Bronchial epithelial cell (primary cell): ENCODE measurements around the gene LONP2. TPM values are rescaled to one million over a fixed set of nuclear protein-coding genes. Genes with fewer than 3 reads are reported as not detected.

Source experiments
- DNase-seq: peaks from one replicate; pipeline ENCODE4 v3.0.0-alpha.2; 2010; ENCODE audit warnings: low read depth
- FAIRE-seq: peaks from 2 replicates; lab custom pipeline; 2011; peaks lifted over from hg19 to GRCh38; lab: Jason Lieb, UNC
- H3K27me3 ChIP-seq: 2 replicates; pipeline ENCODE4 v1.5.1; 2011; ENCODE audit warnings: low read length; ENCODE audit not compliant: control insufficient read depth, insufficient read depth
- H3K36me3 ChIP-seq: 2 replicates; pipeline ENCODE4 v1.5.1; 2011; ENCODE audit warnings: low read length; ENCODE audit not compliant: control insufficient read depth, insufficient read depth
- H3K4me3 ChIP-seq: 2 replicates; pipeline ENCODE4 v1.5.1; 2011; ENCODE audit warnings: mild to moderate bottlenecking, low read depth, low read length, control low read depth
- total RNA-seq: library from RNA; depleted of rRNA; stranded (reverse); fragments of >200 nt; gene quantifications from 2 replicates; pipeline ENCODE4 v1.2.1, GENCODE V29; 2014
- TF ChIP-seq, protein P1 (sequence below): IDR thresholded peaks from 2 replicates; pipeline ENCODE4 v1.5.1; 2011; ENCODE audit warnings: mild to moderate bottlenecking, moderate library complexity, low read length, control low read depth, inconsistent platforms; ENCODE audit not compliant: insufficient read depth, severe bottlenecking

Gene LONP2, protein sequence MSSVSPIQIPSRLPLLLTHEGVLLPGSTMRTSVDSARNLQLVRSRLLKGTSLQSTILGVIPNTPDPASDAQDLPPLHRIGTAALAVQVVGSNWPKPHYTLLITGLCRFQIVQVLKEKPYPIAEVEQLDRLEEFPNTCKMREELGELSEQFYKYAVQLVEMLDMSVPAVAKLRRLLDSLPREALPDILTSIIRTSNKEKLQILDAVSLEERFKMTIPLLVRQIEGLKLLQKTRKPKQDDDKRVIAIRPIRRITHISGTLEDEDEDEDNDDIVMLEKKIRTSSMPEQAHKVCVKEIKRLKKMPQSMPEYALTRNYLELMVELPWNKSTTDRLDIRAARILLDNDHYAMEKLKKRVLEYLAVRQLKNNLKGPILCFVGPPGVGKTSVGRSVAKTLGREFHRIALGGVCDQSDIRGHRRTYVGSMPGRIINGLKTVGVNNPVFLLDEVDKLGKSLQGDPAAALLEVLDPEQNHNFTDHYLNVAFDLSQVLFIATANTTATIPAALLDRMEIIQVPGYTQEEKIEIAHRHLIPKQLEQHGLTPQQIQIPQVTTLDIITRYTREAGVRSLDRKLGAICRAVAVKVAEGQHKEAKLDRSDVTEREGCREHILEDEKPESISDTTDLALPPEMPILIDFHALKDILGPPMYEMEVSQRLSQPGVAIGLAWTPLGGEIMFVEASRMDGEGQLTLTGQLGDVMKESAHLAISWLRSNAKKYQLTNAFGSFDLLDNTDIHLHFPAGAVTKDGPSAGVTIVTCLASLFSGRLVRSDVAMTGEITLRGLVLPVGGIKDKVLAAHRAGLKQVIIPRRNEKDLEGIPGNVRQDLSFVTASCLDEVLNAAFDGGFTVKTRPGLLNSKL
- 37.8 and 41.9 TPM in 2 replicates for total RNA-seq

DNA sequence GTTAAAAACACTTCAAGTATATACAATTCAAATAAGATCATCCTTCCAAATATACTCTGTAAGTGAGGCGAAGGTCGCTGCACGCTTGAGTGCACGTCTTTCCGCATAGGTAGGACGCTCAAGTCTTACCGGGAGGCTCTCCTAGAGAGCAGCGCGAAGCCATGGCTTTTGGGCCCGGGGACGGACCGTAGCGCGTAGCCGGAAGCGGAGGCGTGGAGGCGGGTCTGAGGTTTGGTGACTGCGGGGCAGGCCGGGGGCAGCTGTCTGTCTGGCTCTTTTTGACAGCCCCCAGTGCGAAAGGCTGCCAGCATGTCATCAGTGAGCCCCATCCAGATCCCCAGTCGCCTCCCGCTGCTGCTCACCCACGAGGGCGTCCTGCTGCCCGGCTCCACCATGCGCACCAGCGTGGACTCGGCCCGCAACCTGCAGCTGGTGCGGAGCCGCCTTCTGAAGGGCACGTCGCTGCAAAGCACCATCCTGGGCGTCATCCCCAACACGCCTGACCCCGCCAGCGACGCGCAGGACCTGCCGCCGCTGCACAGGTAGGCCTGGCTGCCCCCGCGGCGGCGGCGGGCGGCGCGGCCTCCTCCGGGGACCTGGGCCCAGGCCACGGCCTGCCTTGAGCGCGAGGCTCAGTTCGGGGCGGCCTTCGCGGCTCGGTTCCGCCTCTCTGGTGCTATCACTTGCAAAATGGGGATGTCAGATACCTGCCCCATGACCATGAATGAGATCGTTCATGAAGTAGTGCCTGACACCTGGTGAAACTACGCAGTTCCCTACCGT lies at the start of gene LONP2:
TSS of gene LONP2 (plus strand) at position 221 of the 783 bp plus-strand sequence. CDS start at position 310, 89 bp downstream.
- TF ChIP-seq, protein P1, sequence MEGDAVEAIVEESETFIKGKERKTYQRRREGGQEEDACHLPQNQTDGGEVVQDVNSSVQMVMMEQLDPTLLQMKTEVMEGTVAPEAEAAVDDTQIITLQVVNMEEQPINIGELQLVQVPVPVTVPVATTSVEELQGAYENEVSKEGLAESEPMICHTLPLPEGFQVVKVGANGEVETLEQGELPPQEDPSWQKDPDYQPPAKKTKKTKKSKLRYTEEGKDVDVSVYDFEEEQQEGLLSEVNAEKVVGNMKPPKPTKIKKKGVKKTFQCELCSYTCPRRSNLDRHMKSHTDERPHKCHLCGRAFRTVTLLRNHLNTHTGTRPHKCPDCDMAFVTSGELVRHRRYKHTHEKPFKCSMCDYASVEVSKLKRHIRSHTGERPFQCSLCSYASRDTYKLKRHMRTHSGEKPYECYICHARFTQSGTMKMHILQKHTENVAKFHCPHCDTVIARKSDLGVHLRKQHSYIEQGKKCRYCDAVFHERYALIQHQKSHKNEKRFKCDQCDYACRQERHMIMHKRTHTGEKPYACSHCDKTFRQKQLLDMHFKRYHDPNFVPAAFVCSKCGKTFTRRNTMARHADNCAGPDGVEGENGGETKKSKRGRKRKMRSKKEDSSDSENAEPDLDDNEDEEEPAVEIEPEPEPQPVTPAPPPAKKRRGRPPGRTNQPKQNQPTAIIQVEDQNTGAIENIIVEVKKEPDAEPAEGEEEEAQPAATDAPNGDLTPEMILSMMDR, result no peak
- Histone ChIP-seq H3K4me3 (peak within 1 kb of the TSS; percentile 92), H3K36me3 (no peaks in the 10 kb centered on the region), H3K27me3 (no peaks in the 10 kb centered on the region)
- peak; percentile 87 for DNase-seq
- FAIRE-seq, result no peak

DNA sequence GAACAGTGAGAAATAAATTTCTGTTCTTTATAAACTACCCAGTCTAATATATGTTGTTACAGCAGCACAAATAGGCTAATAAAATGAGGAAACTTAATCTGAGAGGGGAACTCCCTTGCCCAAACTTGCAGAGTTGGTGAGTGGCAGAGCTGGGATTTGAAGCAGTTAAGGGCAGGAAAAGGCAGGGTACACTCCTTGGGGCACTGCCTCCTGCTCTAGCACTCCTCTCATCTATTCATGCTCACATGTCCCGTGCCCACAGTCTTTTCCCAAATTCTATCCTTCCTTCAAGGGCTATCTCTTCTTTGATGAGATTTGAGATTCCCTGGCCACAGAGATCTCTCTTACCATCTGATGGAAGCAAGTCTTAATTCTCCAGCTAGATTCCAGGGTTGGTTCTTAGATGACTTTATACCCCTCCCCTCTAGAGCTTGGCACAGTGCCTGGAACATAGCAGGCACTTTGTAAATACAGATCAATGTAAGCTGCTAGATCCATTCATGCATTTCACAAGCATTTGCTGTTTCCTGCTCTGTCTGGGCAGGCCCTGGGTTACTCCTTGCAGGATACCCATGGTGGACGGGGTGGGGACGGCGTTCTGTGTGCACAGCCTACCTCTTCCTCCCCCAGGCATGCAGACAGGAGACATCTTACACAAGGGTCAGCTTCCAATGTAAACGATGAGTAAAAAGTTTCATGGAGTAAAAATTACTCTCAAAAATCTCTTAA lies 49.1 kb upstream of the LONP2 start:
- TF ChIP-seq, protein P1, result no peak
- Histone ChIP-seq H3K4me3 (no peak overlapping the region), H3K27me3 (no peaks in the 10 kb centered on the region), H3K36me3 (no peaks in the 10 kb centered on the region)
- FAIRE-seq, result peak; percentile 72
- DNase-seq, result peak; percentile 100

DNA sequence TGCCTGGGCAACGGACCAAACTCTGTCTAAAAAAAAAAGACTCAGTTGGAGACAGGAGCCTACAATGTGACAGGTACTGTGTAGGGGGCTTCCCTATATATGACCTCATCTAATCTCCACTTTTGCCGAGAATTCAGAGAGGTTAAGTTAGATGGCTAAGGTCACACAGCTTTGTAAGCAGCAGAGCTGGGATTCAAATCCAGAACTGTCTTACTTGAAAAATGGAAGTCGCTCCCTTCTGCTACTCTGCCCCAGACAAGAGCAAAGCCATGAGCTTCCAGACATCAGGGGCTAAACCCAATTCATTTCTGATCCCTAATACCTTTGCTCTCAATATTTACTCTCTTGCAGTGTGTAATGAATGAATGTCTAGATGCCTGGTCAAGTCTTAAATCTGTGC lies 46.8 kb upstream of the LONP2 start:
- H3K4me3 ChIP-seq, result no peak overlapping the region
- FAIRE-seq (no peak), DNase-seq (no peak)
- TF ChIP-seq, protein P1, result no peak
- no peaks in the 10 kb centered on the region for H3K36me3 ChIP-seq
- no peaks in the 10 kb centered on the region for H3K27me3 ChIP-seq

DNA sequence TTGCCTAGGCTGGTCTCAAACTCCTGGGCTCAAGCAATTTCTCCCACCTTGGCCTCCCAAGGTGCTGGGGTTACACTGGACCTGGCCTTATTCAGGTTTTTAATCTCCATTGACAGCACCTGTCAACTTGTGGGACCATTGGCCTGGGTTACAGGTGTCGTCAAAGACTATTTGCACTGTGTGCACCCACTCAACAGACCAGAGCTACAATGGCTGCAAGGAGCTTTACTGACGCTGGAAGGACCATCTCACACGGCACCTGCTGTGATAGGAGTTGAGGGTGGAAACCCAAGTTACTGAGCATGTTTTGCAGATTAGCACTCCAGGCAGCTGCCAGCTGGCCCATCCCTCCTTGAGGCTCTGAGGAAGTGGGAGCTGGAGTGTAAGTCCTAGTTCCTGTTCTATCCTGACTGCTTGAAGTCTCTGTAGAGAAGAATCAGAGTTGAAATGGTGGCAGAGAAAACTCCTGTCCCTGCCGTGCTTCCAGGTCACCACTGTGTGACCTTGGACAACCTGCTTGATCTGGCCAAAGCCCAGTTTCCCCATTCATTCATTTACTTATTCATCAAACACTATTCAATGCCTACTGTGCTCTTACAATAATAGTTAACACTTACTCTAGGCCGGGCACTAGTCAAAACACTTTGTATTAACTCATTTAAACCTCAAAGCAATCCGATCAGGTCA lies 42.4 kb upstream of the LONP2 start:
- FAIRE-seq (no peak), DNase-seq (no peak)
- TF ChIP-seq, protein P1, result no peak
- Histone ChIP-seq H3K4me3 (no peak overlapping the region), H3K27me3 (no peaks in the 10 kb centered on the region), H3K36me3 (no peaks in the 10 kb centered on the region)
